MCF 10A (cell line): Measurements from ENCODE around the gene ESM1. TPM values are rescaled to one million over a fixed set of nuclear protein-coding genes. Genes with fewer than 3 reads are reported as not detected.
"Not testable (repeated sequence)": the region's sequence is repeated elsewhere in the genome, so short reads cannot be mapped to it uniquely, and the experiment has no call there.

Experiments
- BruUV-seq: library from RNA; stranded (reverse); fragments of 400-500 nt; replicated peaks from 2 replicates; lab custom pipeline; 2021; lab: Mats Ljungman, UMichigan
- CTCF ChIA-PET: fragments of 300-600 bp; sonication (Branson Sonifier 250); formaldehyde crosslinking; extraction: SDS; loops from one replicate; lab custom pipeline; 2021; ENCODE audit warnings: antibody characterized with exemption, inconsistent platforms; lab: Yijun Ruan, JAX
- POLR2A ChIA-PET: fragments of 300-600, 350-650 bp; sonication (Branson Sonifier 250); formaldehyde crosslinking; extraction: SDS; loops from one replicate; lab custom pipeline; 2020; ENCODE audit warnings: antibody characterized with exemption, inconsistent platforms; lab: Yijun Ruan, JAX
- DNase-seq: peaks from one replicate; pipeline ENCODE4 v3.0.0-alpha.2; 2018; ENCODE audit not compliant: unreplicated experiment
- H3K27ac Mint-ChIP-seq: one replicate; pipeline ENCODE4 v1.8.0; 2022; ENCODE audit warnings: mild to moderate bottlenecking, low read depth, mixed read lengths; ENCODE audit not compliant: unreplicated experiment
- H3K27me3 Mint-ChIP-seq: one replicate; pipeline ENCODE4 v1.8.0; 2022; ENCODE audit warnings: mixed read lengths; ENCODE audit not compliant: insufficient read depth, unreplicated experiment
- H3K36me3 Mint-ChIP-seq: one replicate; pipeline ENCODE4 v1.8.0; 2022; ENCODE audit warnings: mild to moderate bottlenecking, moderate library complexity, mixed read lengths; ENCODE audit not compliant: insufficient read depth, unreplicated experiment
- H3K4me1 Mint-ChIP-seq: one replicate; pipeline ENCODE4 v1.8.0; 2022; ENCODE audit warnings: mixed read lengths; ENCODE audit not compliant: insufficient read depth, unreplicated experiment
- H3K4me3 Mint-ChIP-seq: one replicate; pipeline ENCODE4 v1.8.0; 2022; ENCODE audit warnings: mild to moderate bottlenecking, moderate library complexity, mixed read lengths; ENCODE audit not compliant: unreplicated experiment
- H3K9me3 Mint-ChIP-seq: one replicate; pipeline ENCODE4 v1.8.0; 2022; ENCODE audit warnings: mixed read lengths; ENCODE audit not compliant: unreplicated experiment
- intact Hi-C: fragments of 100-400 bp; cut with micrococcal nuclease; formaldehyde crosslinking; loops from 2 replicates; pipeline ENCODE4 v1.14.1; 2022
- total RNA-seq: library from RNA; stranded (reverse); gene quantifications from 2 replicates; pipeline ENCODE4 v1.2.3, GENCODE V29; 2022
- TF ChIP-seq, protein P1 (sequence below): fragments of 200-600 bp; IDR thresholded peaks from one replicate; pipeline ENCODE4 v1.8.0; 2022; ENCODE audit warnings: antibody characterized with exemption, mild to moderate bottlenecking; ENCODE audit not compliant: unreplicated experiment

Gene ESM1
- total RNA-seq, 1 experiment from 2014 or later, result not detected

DNA sequence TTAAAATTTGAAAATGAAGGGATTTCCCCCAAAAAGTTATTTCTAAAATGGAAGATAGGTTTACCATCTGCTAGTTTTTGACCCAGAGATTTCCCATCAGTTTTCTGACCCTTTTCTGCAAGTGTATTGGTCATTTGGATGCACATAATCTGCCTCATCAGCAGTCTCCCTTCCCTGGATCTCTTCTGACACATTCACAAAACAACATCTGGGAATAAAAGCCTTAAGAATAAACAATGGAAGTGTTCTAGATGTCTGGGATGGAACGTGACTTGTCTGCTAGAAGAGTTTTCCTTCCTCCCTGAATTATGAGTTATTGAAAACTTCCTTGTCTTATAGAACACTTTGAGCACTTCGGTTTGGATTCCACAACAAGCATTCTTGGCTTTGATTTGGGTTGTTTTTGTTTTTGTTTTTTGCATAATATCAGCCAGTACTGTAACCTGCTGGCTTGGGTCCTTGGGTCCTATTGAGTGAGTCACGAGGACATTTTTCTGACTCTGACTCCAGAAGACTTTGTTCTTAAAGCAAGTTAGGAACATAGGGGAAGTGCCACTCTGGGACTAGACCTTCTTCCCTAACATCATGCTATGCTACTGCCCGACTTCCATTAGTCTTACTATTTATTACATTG lies 18.2 kb upstream of the ESM1 start:
- TF ChIP-seq, protein P1, sequence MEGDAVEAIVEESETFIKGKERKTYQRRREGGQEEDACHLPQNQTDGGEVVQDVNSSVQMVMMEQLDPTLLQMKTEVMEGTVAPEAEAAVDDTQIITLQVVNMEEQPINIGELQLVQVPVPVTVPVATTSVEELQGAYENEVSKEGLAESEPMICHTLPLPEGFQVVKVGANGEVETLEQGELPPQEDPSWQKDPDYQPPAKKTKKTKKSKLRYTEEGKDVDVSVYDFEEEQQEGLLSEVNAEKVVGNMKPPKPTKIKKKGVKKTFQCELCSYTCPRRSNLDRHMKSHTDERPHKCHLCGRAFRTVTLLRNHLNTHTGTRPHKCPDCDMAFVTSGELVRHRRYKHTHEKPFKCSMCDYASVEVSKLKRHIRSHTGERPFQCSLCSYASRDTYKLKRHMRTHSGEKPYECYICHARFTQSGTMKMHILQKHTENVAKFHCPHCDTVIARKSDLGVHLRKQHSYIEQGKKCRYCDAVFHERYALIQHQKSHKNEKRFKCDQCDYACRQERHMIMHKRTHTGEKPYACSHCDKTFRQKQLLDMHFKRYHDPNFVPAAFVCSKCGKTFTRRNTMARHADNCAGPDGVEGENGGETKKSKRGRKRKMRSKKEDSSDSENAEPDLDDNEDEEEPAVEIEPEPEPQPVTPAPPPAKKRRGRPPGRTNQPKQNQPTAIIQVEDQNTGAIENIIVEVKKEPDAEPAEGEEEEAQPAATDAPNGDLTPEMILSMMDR, result no peak
- H3K36me3 Mint-ChIP-seq, result no peaks in the 10 kb centered on the region
- no peak overlapping the region for H3K4me3 Mint-ChIP-seq
- H3K9me3 Mint-ChIP-seq, result no peaks in the 10 kb centered on the region
- intact Hi-C loops, result no loop called here
- DNase-seq, result peak; percentile 7
- CTCF ChIA-PET, result no interaction called here
- POLR2A ChIA-PET, result no interaction called here
- H3K27me3 Mint-ChIP-seq, result peaks cover 25% of the 10 kb centered on the region
- no peaks in the 10 kb centered on the region for H3K4me1 Mint-ChIP-seq
- BruUV-seq, result no TSS peak
- no peak overlapping the region for H3K27ac Mint-ChIP-seq

DNA sequence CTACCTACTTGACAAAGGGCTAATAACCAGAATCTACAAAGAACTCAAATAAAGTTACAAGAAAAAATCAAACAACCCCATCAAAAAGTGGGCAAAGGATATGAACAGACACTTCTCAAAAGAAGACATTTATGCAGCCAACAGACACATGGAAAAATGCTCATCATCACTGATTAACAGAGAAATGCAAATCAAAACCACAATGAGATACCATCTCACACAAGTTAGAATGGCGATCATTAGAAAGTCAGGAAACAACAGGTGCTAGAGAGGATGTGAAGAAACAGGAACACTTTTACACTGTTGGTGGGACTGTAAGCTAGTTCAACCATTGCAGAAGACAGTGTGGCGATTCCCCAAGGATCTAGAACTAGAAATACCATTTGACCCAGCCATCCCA lies 16.8 kb upstream of the ESM1 start:
- intact Hi-C loops, POLR2A ChIA-PET, H3K9me3 Mint-ChIP-seq, BruUV-seq, H3K4me3 Mint-ChIP-seq, H3K27ac Mint-ChIP-seq, CTCF ChIA-PET, H3K36me3 Mint-ChIP-seq, DNase-seq, H3K4me1 Mint-ChIP-seq: not testable (repeated sequence)
- peaks cover 16% of the 10 kb centered on the region for H3K27me3 Mint-ChIP-seq

DNA sequence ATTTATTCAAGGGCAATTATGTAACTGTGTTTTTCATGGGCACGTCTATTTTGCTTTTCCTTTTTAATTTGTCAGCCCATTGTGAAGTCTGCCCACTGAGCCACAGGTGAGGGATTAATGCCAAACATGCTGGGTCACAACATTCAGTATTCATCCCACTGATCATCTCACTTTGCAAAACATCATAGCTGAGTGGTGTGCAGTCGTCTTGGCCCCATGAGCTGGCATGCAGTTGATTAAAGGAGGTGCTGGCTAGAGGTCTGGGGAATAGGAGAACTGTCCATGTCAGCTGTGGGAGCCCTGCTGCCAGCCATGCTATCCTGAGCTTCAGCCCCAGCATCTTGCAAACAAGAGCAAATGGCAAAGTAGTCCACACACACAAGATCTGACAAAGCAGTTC lies 11.7 kb upstream of the ESM1 start:
- ChIA-PET POLR2A (no interaction called here), CTCF (no interaction called here)
- TF ChIP-seq, protein P1, result no peak
- Mint-ChIP-seq H3K4me1 (no peaks in the 10 kb centered on the region), H3K36me3 (no peaks in the 10 kb centered on the region), H3K9me3 (no peaks in the 10 kb centered on the region), H3K4me3 (no peak overlapping the region), H3K27ac (no peak overlapping the region), H3K27me3 (peaks cover 16% of the 10 kb centered on the region)
- BruUV-seq, result no TSS peak
- intact Hi-C loops, result no loop called here
- DNase-seq, result no peak

DNA sequence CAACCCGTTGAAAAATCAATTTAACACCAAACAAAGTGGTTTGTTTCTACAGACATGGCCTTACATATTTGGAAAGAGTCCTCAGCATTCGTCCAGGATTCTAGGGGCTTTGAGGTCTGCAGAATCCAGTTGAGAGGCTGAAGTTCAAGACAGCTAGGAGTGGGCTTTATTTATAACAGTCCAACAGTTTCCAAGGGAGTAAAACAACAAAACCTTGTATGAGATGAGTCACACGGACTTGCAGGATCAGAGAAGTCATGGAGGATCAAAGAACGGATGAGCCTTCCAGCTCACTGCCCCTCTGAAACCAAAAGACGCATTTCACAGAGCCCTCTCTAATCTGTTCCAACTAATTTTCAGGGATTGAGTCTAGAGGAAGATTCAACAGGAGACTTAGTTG lies 11.1 kb upstream of the ESM1 start:
- H3K36me3 Mint-ChIP-seq, result no peaks in the 10 kb centered on the region
- TF ChIP-seq, protein P1, result no peak
- ChIA-PET POLR2A (interaction anchor here (0.8 kb wide), 1 partner anchor 164 kb away, joined by 3 read pairs; the partner anchor contains the start of gene GPX8), CTCF (interaction anchor here (0.5 kb wide), 1 partner anchor 163 kb away, joined by 3 read pairs; the partner anchor contains the start of gene GPX8)
- intact Hi-C loops, result no loop called here
- no peaks in the 10 kb centered on the region for H3K4me1 Mint-ChIP-seq
- no peak for DNase-seq
- H3K9me3 Mint-ChIP-seq, result no peaks in the 10 kb centered on the region
- no peak overlapping the region for H3K27ac Mint-ChIP-seq
- peaks cover 16% of the 10 kb centered on the region for H3K27me3 Mint-ChIP-seq
- no peak overlapping the region for H3K4me3 Mint-ChIP-seq
- no TSS peak for BruUV-seq
